GM12872 (cell line): Measurements from ENCODE around the gene CACHD1.

ENCODE experiments used
- TF ChIP-seq, protein P1 (sequence below): IDR thresholded peaks from 3 replicates; pipeline ENCODE4 v1.5.1; 2011; ENCODE audit warnings: low read depth, mild to moderate bottlenecking, low read length, moderate library complexity; ENCODE audit not compliant: insufficient read depth

The CACHD1 gene

GRCh38 chr1:64480999-64481772, 11.3 kb downstream of the CACHD1 start:
- TF ChIP-seq, protein P1, sequence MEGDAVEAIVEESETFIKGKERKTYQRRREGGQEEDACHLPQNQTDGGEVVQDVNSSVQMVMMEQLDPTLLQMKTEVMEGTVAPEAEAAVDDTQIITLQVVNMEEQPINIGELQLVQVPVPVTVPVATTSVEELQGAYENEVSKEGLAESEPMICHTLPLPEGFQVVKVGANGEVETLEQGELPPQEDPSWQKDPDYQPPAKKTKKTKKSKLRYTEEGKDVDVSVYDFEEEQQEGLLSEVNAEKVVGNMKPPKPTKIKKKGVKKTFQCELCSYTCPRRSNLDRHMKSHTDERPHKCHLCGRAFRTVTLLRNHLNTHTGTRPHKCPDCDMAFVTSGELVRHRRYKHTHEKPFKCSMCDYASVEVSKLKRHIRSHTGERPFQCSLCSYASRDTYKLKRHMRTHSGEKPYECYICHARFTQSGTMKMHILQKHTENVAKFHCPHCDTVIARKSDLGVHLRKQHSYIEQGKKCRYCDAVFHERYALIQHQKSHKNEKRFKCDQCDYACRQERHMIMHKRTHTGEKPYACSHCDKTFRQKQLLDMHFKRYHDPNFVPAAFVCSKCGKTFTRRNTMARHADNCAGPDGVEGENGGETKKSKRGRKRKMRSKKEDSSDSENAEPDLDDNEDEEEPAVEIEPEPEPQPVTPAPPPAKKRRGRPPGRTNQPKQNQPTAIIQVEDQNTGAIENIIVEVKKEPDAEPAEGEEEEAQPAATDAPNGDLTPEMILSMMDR: no peak

GRCh38 chr1:64482128-64482527, 12.2 kb downstream of the CACHD1 start:
- TF ChIP-seq, protein P1: no peak

DNA sequence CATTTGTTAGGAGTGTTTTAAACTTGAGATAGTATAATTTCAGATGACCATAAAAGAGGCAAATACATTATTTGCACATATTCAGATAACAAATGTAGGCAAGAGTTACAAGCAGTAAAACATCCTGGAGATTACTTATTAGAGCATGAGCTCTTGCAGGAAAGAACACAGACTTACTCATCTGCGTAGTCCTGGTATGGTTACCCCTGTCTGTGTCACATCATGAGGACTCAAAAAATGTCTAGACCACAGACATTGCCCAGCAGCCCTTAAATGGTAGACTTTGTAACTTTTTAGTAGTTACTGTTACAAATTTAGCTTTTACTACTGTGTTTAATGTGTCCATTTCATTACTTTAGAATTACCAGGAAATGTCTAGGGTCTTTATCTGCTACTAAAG, 12.8 kb downstream of the CACHD1 start:
- TF ChIP-seq, protein P1: no peak

DNA sequence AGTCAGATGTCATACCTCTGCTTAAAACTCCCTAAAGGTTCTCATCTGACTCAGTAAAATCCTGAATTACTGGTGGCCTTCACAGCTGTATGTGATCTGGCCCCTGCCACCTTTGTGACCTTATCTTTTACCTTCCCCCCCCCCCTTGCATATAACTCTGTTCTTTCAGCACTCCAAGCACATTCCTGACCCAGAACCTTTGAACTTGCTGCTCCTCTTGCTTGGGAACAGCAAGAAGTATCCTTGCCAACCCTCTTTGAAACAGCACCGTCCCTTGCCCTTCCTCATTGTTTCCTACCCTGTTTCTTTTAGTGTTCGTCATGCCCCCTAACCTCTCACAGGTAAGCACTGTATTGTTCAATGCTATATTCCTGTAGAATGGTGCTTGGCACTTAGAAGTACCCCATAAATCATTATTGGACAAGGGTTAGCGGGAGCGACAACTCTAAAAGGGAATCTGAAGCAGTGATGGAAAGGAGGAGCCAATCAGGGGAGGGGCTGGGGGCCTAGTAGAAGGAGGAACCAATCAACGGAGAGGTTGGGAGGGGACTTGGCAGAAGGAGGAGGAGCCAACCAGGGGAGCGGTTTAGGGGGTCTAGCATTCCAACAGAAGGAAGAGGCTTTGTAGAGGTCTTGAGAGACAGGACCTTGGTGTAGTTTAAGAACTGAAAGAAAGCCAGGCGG, 13.9 kb downstream of the CACHD1 start:
- TF ChIP-seq, protein P1: no peak

DNA sequence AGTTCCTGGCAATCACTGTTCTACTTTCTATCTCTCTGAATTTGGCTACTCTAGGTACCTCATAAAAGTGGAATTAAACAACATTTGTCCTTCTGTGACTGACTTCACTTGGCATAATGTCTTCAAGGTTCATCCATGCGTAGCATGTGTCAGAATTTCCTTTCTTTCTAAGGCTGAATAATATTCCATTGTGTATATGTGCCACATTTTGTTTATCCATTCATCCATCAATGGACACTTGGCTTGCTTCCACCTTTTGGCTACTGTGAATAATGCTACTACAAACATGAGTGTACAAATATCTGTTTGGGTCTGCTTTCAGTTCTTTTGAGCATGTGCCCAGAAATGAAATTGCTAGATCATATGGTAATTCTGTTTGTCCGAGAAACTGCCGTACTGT, 14.7 kb downstream of the CACHD1 start:
- TF ChIP-seq, protein P1: no peak

GRCh38 chr1:64486193-64486592, 16.3 kb downstream of the CACHD1 start:
- TF ChIP-seq, protein P1: no peak

DNA sequence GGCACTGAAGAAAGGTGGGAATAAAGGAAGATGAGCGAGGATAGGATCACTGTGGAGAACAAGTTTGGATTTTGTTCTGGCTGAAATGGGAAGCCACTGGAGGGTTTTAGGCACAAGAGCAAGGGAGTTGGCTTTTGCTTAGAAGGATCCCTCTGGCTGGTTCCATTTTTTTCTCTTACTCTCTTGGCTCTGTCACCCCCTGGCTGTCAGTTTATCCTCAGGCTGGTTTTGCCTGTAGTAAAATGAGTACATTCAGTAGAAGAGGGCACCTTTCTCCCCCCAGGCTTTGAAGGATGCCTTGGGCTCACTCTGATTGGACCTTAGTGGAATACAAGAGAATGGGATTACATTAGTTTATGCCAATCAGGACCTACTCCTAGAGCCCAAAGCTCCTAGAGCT, 17.1 kb downstream of the CACHD1 start:
- TF ChIP-seq, protein P1: no peak
